ENCODE measurements around the gene SFXN5.

Gene SFXN5

DNA sequence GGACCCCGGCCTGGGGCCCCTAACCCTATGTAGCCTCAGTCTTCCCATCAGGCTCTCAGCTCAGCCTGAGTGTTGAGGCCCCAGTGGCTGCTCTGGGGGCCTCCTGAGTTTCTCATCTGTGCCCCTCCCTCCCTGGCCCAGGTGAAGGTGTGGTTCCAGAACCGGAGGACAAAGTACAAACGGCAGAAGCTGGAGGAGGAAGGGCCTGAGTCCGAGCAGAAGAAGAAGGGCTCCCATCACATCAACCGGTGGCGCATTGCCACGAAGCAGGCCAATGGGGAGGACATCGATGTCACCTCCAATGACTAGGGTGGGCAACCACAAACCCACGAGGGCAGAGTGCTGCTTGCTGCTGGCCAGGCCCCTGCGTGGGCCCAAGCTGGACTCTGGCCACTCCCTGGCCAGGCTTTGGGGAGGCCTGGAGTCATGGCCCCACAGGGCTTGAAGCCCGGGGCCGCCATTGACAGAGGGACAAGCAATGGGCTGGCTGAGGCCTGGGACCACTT is 137.8 kb downstream of the SFXN5 start:
- no peak for DNase-seq

GRCh38 chr2:72933207-72933606 is 138.3 kb downstream of the SFXN5 start:
- DNase-seq: no peak

DNA sequence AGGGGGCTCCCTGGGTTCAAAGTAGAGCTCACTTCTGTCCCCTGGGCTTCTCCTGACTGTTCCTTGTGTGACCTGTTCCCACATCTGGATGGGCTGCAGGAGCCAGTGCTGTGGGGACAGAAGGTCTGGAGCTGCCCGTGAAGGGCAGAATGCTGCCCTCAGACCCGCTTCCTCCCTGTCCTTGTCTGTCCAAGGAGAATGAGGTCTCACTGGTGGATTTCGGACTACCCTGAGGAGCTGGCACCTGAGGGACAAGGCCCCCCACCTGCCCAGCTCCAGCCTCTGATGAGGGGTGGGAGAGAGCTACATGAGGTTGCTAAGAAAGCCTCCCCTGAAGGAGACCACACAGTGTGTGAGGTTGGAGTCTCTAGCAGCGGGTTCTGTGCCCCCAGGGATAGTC is 138.7 kb downstream of the SFXN5 start:
- DNase-seq: no peak

GRCh38 chr2:72932045-72932740 is 139.3 kb downstream of the SFXN5 start:
- no peak for DNase-seq

GRCh38 chr2:72931280-72931910 is 140.1 kb downstream of the SFXN5 start:
- DNase-seq: no peak

DNA sequence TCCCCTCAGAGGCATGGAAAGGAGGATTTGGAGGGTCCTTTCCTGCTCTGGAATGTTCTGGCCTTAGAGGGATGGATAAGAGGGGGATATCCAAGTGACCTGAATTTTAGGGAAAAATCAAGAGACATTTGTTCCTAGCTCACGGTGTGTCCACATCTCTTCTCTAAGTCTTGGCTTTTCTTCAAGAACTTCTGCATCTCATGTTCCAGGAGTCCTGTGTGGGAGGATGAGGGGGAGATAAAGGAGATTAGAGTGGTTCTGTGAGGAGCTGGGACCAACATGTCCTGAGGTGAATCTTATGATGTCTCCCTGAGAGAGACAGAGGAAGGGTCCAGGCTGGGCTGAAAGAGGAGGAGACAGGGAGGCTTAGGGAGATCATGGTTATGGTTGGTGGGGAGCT is 142.5 kb downstream of the SFXN5 start:
- no peak for DNase-seq

GRCh38 chr2:72927619-72928550 is 143.6 kb downstream of the SFXN5 start:
- no peak for DNase-seq

GRCh38 chr2:72926811-72927465 is 144.6 kb downstream of the SFXN5 start:
- no peak for DNase-seq

DNA sequence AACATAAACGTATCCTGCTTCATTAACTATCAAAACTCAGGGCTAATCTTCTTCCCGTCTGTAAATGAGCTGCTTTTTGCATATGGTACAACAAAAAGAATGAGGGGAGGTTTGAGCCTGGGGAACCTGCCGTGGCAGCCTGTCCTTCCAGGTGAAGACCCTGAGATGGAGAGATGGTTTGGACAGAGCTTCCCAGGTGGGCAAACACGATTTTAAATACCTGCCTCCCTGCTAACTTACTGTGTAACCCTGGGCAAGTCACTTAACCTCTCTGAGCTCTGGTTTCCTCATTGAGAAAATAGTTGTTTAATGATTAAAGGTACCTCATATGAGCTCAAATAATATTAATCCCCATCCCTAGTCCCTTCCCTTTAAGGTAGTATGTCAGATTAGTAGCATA is 145.1 kb downstream of the SFXN5 start:
- DNase-seq: no peak

GRCh38 chr2:72925328-72925943 is 146.1 kb downstream of the SFXN5 start:
- no peak for DNase-seq

DNA sequence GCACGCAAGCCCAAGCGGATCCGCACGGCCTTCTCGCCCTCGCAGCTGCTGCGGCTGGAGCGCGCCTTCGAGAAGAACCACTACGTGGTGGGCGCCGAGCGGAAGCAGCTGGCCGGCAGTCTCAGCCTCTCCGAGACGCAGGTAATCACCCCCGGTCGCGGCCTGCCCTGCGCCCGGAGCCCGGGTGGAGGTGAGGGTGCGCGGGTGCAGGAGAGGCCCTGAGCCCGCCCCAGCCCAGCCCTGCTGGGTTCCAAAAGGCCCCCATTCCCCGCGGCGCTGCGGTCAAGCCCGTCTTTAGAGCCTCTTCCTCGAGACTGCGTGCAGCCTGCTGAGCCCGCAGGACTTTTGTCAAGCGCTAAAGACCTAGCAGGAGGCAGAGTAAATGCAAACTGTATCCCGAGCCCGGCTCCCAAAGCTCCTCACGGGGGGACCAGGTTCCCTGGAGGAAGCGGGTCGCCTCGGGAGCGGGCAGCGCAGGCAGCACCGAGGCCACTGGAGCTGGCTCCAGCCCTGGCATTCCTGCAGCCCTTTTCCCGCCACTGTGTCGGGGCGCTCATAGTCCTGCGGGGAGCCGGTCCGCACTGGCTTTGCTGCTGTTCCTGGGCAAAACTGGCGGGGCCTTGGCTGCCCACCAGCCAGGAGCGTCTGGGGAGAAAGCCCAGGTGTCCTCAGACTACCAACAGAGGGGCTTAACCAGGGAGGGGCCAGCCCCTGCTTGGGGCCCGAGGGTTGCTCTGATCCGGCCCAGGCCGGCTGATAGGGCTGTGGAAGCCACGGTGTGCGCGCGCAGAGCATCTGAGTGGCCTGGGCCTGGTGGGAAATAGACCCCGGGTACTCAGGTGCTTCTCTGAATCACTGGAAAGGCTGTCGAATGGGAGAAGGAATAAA is 146.9 kb downstream of the SFXN5 start:
- DNase-seq: no peak

GRCh38 chr2:72923833-72924352 is 147.6 kb downstream of the SFXN5 start:
- DNase-seq: no peak

GRCh38 chr2:72921853-72922252 is 149.7 kb downstream of the SFXN5 start:
- DNase-seq: no peak

- no peak for DNase-seq
Measured at GRCh38 chr2:72921088-72921851, 150.2 kb downstream of the SFXN5 start.

- no peak for DNase-seq
Measured at GRCh38 chr2:72920318-72921087, 151.0 kb downstream of the SFXN5 start.

DNA sequence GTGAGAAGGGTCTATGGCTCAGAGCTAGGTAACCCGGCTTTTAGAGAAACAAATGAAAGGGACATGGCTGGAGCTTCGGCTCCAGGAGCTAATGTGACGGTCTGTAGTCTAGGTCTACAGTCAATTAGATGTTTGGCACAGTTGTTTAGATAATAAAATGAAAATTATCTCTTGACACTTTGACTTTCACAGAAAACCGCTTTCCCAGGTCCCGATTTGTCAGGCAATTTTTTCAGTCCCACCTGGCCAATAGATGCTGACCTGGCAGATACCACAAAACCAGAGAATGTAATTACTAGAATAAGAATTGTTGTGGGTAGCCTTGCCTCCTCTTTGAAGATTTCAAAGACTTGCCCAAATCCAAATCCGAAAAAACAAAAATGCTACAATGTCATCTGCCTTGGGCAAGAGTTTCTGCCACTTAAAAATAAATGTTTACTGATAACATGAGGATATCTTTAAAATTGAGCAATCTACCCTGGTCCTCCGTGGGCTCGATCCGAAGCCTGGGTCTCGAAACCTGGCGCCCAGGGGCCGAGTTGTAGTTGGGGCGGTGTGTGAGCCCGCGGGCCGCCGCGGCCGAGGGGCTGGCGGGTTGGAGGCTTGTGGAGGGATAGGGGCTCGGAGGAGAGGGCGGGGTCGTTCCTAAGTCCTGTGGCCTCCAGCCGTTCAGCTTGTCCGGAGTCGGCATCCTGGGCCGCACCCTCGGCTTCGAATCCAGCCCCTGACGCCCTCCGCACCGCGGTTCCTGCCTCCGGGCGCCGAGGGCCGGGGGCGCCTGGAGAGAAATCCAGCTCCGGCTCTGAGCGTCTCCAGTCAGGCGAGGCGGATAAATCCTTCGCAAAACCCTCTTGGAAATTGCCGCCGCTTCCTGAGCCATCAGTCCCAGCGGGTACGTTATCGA is 151.8 kb downstream of the SFXN5 start:
- DNase-seq: no peak

DNA sequence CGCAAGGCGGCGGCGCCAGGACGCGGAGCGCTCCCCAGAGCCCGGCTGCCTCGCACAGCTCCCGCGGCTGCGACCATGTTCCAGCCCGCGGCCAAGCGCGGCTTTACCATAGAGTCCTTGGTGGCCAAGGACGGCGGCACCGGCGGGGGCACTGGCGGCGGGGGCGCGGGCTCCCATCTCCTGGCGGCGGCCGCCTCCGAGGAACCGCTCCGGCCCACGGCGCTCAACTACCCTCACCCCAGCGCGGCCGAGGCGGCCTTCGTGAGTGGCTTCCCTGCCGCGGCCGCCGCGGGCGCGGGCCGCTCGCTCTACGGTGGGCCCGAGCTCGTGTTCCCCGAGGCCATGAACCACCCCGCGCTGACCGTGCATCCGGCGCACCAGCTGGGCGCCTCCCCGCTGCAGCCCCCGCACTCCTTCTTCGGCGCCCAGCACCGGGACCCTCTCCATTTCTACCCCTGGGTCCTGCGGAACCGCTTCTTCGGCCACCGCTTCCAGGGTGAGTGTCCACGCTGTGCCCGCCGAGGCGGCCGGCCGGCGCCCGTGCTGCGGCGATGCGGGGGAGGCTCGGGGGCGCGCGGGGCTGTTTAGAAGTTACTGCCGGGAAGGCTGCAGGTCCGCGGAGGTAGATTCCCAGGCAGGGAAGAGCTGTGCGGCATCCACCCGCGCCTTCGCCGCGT is 153.5 kb downstream of the SFXN5 start:
- DNase-seq: no peak

All from amniotic stem cell (primary cell).